ENCODE data around the gene MXD4.

- TF ChIP-seq CTCF (IDR thresholded peaks at IDR 0.05) = no peak
- TF ChIP-seq POLR2AphosphoS5 (IDR thresholded peaks at IDR 0.05) = no peak
These were observed 13.8 kb upstream of the MXD4 start for GRCh38 chr4:2275546-2276251.
